GM19239 (cell line): ENCODE results near the gene PGAP6.
A peak's percentile ranks its signal among the peaks of the same experiment; 100 is the strongest.
"Not testable (repeated sequence)": the region's sequence is repeated elsewhere in the genome, so short reads cannot be mapped to it uniquely, and the experiment has no call there.

ENCODE experiments used
- DNase-seq: peaks from one replicate; pipeline ENCODE4 v3.0.0; 2011; ENCODE audit warnings: low spot score; ENCODE audit not compliant: insufficient read length
- FAIRE-seq: peaks from 2 replicates; lab custom pipeline; 2011; peaks lifted over from hg19 to GRCh38; lab: Jason Lieb, UNC

Gene PGAP6

GRCh38 chr16:381789-382717 is at the start of gene PGAP6:
Gene PGAP6, minus strand, starts transcription at chr16:381978. Its CDS starts 157 bp downstream, at chr16:381821.
- DNase-seq = peak; percentile 95
- peak; percentile 57 for FAIRE-seq

- FAIRE-seq (no peak), DNase-seq (no peak)
Observed at GRCh38 chr16:430904-431303, 49.1 kb upstream of the PGAP6 start.

GRCh38 chr16:427250-427649 is 45.5 kb upstream of the PGAP6 start:
- DNase-seq (no peak), FAIRE-seq (no peak)

- no peak for DNase-seq
- no peak for FAIRE-seq
Observed at GRCh38 chr16:426906-427249, 45.1 kb upstream of the PGAP6 start.

- no peak for FAIRE-seq
- DNase-seq = peak; percentile 45
Observed at GRCh38 chr16:426115-426905, 44.5 kb upstream of the PGAP6 start.

GRCh38 chr16:425740-426114 is 43.9 kb upstream of the PGAP6 start:
- no peak for DNase-seq

GRCh38 chr16:425082-425718 is 43.4 kb upstream of the PGAP6 start, which contains the start of gene RAB11FIP3:
Gene RAB11FIP3, plus strand, starts transcription at chr16:425649. Its CDS starts 358 bp downstream, at chr16:426007.
- peak; percentile 100 for DNase-seq
- FAIRE-seq = peak; percentile 76

More at GRCh38 chr16:425740-426114, 43.9 kb upstream of the PGAP6 start:
- FAIRE-seq = no peak

- FAIRE-seq (no peak), DNase-seq (no peak)
Observed at GRCh38 chr16:424623-425081, 42.9 kb upstream of the PGAP6 start.

GRCh38 chr16:424033-424622 is 42.4 kb upstream of the PGAP6 start:
- no peak for DNase-seq
- no peak for FAIRE-seq

GRCh38 chr16:422179-422578 is 40.4 kb upstream of the PGAP6 start:
- not testable (repeated sequence) for DNase-seq, FAIRE-seq

- not testable (repeated sequence) for FAIRE-seq, DNase-seq
Observed at GRCh38 chr16:415170-415498, 33.4 kb upstream of the PGAP6 start.

GRCh38 chr16:414395-415169 is 32.8 kb upstream of the PGAP6 start:
- FAIRE-seq = no peak
- DNase-seq = no peak

GRCh38 chr16:411576-412265 is 29.9 kb upstream of the PGAP6 start:
- FAIRE-seq (no peak), DNase-seq (no peak)

- FAIRE-seq = no peak
- no peak for DNase-seq
Observed at GRCh38 chr16:410516-411178, 28.9 kb upstream of the PGAP6 start.

GRCh38 chr16:407253-407652 is 25.5 kb upstream of the PGAP6 start:
- FAIRE-seq (no peak), DNase-seq (no peak)

- DNase-seq (no peak), FAIRE-seq (no peak)
Observed at GRCh38 chr16:405548-406506, 24.0 kb upstream of the PGAP6 start.

- no peak for FAIRE-seq
Observed at GRCh38 chr16:404971-405486, 23.3 kb upstream of the PGAP6 start.

More at GRCh38 chr16:404971-405486, 23.3 kb upstream of the PGAP6 start:
- no peak for DNase-seq
